Measurements from ENCODE around the gene ANTKMT.
"Not testable (repeated sequence)": the region's sequence is repeated elsewhere in the genome, so short reads cannot be mapped to it uniquely, and the experiment has no call there.

The ANTKMT gene

GRCh38 chr16:739560-740458, 18.9 kb downstream of the ANTKMT start:
- no peaks in the 10 kb centered on the region for H3K27me3 ChIP-seq (ENCODE audit: insufficient read depth, poor library complexity, severe bottlenecking)
- DNase-seq (ENCODE audit: low spot score) (no peak), ATAC-seq (ENCODE audit: low read depth) (peak; percentile 14; the same call in 2 of the 3 replicates)
- H3K36me3 ChIP-seq (ENCODE audit: low read depth): peaks cover 22% of the 10 kb centered on the region; the same call in 1 of the 2 replicates
- peak overlapping the region; percentile 37 for H3K27ac ChIP-seq (ENCODE audit: poor library complexity, severe bottlenecking)
- no peak for TF ChIP-seq CTCF (IDR thresholded peaks at IDR 0.05; ENCODE audit: poor library complexity, severe bottlenecking)
- H3K4me3 ChIP-seq (ENCODE audit: severe bottlenecking): peak overlapping the region; percentile 86
- H3K4me1 ChIP-seq (ENCODE audit: insufficient read depth, poor library complexity, severe bottlenecking): no peaks in the 10 kb centered on the region
- H3K9me3 ChIP-seq (ENCODE audit: severe bottlenecking): no peaks in the 10 kb centered on the region

- H3K36me3 ChIP-seq (ENCODE audit: low read depth): peaks cover 22% of the 10 kb centered on the region; the same call in 1 of the 2 replicates
- ATAC-seq (ENCODE audit: low read depth) (peak; percentile 7; the same call in 2 of the 3 replicates), DNase-seq (ENCODE audit: low spot score) (no peak)
- peak overlapping the region; percentile 86 for H3K4me3 ChIP-seq (ENCODE audit: severe bottlenecking)
- no peaks in the 10 kb centered on the region for H3K27me3 ChIP-seq (ENCODE audit: insufficient read depth, poor library complexity, severe bottlenecking)
- H3K4me1 ChIP-seq (ENCODE audit: insufficient read depth, poor library complexity, severe bottlenecking): no peaks in the 10 kb centered on the region
- no peak for TF ChIP-seq CTCF (IDR thresholded peaks at IDR 0.05; ENCODE audit: poor library complexity, severe bottlenecking)
- no peaks in the 10 kb centered on the region for H3K9me3 ChIP-seq (ENCODE audit: severe bottlenecking)
- H3K27ac ChIP-seq (ENCODE audit: poor library complexity, severe bottlenecking): peak overlapping the region; percentile 37
Observed at GRCh38 chr16:740459-740763, 19.5 kb downstream of the ANTKMT start.

- peak; percentile 95 for TF ChIP-seq CTCF (IDR thresholded peaks at IDR 0.05; ENCODE audit: poor library complexity, severe bottlenecking)
- no peaks in the 10 kb centered on the region for H3K4me1 ChIP-seq (ENCODE audit: insufficient read depth, poor library complexity, severe bottlenecking)
- H3K27ac ChIP-seq (ENCODE audit: poor library complexity, severe bottlenecking): peak within 1 kb of the TSS; percentile 37
- H3K27me3 ChIP-seq (ENCODE audit: insufficient read depth, poor library complexity, severe bottlenecking): no peaks in the 10 kb centered on the region
- DNase-seq (ENCODE audit: low spot score) (no peak), ATAC-seq (ENCODE audit: low read depth) (peak; percentile 76)
- H3K4me3 ChIP-seq (ENCODE audit: severe bottlenecking): peak within 1 kb of the TSS; percentile 86
- peaks cover 18% of the 10 kb centered on the region; the same call in 1 of the 2 replicates for H3K36me3 ChIP-seq (ENCODE audit: low read depth)
- H3K9me3 ChIP-seq (ENCODE audit: severe bottlenecking): no peaks in the 10 kb centered on the region
Observed at GRCh38 chr16:740764-741505, 20.0 kb downstream of the ANTKMT start, which contains the start of gene CIAO3. Gene CIAO3, minus strand, starts transcription at chr16:740997. Its CDS starts 12 bp downstream, at chr16:740985.

- no peak for DNase-seq (ENCODE audit: low spot score)
- H3K4me3 ChIP-seq (ENCODE audit: severe bottlenecking): no peak overlapping the region
- peaks cover 11% of the 10 kb centered on the region; the same call in 1 of the 2 replicates for H3K36me3 ChIP-seq (ENCODE audit: low read depth)
- no peak for TF ChIP-seq CTCF (IDR thresholded peaks at IDR 0.05; ENCODE audit: poor library complexity, severe bottlenecking)
- H3K27me3 ChIP-seq (ENCODE audit: insufficient read depth, poor library complexity, severe bottlenecking): no peaks in the 10 kb centered on the region
- no peak overlapping the region for H3K27ac ChIP-seq (ENCODE audit: poor library complexity, severe bottlenecking)
- no peaks in the 10 kb centered on the region for H3K9me3 ChIP-seq (ENCODE audit: severe bottlenecking)
- H3K4me1 ChIP-seq (ENCODE audit: insufficient read depth, poor library complexity, severe bottlenecking): no peaks in the 10 kb centered on the region
- no peak for ATAC-seq (ENCODE audit: low read depth)
Observed at GRCh38 chr16:741986-742629, 21.2 kb downstream of the ANTKMT start.

- not testable (repeated sequence) for H3K4me3 ChIP-seq (ENCODE audit: severe bottlenecking); ATAC-seq (ENCODE audit: low read depth); H3K27ac ChIP-seq (ENCODE audit: poor library complexity, severe bottlenecking); DNase-seq (ENCODE audit: low spot score); H3K9me3 ChIP-seq (ENCODE audit: severe bottlenecking); H3K4me1 ChIP-seq (ENCODE audit: insufficient read depth, poor library complexity, severe bottlenecking); H3K36me3 ChIP-seq (ENCODE audit: low read depth); H3K27me3 ChIP-seq (ENCODE audit: insufficient read depth, poor library complexity, severe bottlenecking)
Observed at GRCh38 chr16:742894-743293, 21.9 kb downstream of the ANTKMT start.

All from RWPE2 (cell line).